GM18861 (cell line): ENCODE data around the gene KCTD1.

Experiments used
- ATAC-seq: cut with Tn5 transposase; IDR thresholded peaks from one replicate; pipeline ENCODE4 v1.9.1; 2021; ENCODE audit not compliant: unreplicated experiment

KCTD1 gene

GRCh38 chr18:26524504-26525351 is 23.6 kb downstream of the KCTD1 start:
- no peak for ATAC-seq

- ATAC-seq, result no peak
Observed at GRCh38 chr18:26524002-26524401, 24.4 kb downstream of the KCTD1 start.

DNA sequence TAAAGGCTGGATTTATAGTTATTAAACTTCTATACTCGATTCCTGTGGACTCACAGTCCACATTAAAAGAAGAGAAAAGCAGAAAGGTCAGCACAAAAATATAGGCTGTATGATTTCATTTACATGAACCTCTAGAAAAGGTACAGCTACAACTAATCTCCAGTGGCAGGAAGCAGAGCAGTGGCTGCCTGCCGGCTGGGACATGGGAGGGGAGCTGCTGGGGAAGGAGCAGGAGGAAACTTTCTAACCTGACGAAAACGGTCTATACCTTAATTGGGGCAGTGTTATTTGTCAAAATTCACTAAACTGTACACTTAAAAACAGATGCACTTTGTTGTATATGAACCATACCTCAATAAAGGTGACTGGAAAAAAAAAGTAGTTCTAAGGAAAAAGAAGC is 26.7 kb downstream of the KCTD1 start:
- no peak for ATAC-seq

GRCh38 chr18:26520974-26521373 is 27.4 kb downstream of the KCTD1 start:
- no peak for ATAC-seq

GRCh38 chr18:26519114-26519513 is 29.2 kb downstream of the KCTD1 start:
- ATAC-seq, result no peak

DNA sequence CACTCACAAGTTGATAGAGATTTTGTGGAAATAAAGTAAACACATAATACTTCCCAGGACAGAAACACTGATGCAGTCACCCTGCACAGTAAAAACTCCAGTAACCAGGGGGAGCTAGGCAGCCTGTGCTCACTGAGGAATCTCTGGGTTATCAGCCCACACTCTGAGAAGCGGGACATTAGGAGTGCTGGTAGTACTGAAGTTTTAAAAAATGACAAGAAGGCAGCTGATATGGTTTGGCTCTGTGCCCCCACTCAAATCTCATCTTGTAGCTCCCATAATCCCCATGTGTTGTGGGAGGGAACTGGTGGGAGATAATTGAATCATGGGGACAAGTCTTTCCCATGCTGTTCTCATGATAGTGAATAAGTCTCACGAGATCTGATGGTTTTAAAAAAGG is 31.4 kb downstream of the KCTD1 start:
- ATAC-seq, result no peak

DNA sequence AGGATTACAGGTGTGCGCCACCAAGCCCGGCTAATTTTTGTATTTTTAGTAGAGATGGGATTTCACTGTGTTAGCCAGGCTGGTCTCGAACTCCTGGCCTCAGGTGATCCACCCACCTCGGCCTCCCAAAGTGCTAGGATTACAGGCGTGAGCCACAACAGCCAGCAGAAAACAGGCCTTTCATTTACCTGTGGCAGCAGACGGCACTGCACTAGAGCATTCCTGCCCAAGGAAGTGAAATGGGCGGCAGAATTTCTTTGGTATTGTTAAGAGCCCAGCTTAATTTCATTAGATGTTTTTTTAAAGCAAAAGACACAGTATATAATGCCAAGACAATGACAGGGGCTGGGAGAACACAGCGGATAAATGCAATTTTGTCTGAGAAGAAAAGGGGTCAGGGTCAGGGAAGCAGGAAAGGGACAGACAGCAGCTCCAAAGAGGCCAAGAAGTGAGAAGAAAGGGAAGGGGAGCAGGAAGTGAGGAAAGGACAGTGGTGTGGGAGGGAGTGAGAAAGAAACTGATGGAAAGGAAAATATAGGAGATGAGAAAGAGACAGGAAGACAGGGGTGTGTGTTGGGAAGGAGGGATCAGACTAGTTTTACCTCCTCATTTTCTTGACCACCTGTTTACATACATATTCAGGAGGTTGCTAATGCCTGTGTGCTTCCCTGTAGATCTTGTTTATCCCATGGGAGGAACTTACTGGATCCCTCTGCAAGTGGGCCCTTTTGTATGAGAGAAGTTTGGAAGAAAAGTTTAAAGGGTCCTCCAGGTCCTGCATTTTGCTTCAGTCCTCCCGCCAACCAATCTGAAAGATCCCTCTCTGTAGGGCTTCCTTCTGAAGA is 32.5 kb downstream of the KCTD1 start:
- ATAC-seq, result no peak

DNA sequence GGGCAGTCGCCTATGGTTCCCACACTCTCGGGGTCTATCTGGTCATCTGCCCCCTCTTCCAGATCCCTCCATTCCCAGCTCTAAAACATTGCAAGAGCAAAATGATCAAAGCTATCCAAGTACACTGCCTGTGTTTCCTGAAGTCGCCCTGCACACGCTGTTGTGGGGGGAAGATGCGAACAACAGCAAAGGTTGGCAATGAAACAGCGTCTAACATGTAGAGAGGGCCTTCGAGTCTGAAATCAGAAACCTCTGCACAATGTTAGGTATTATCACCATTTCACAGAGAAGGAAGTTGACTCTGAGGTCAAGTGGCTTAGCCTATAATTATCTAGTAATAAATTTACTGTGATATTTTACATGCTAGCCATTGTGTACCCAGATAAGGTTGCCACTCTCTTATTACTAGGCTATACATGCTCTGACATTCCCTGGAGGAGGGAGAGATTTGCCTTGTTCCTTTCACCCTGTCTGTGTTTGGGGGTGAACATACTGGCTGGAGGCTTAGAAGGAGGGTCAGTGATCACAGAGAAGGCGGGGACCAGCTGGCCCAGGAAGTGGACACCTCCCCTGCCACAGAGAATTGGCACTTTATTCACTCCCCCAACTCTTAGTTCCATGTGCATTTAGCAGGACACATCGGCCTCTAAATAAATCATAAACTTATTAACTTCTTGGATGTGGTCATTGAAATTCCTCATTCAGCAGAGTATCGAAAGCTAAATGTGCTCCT is 36.8 kb downstream of the KCTD1 start:
- no peak for ATAC-seq

DNA sequence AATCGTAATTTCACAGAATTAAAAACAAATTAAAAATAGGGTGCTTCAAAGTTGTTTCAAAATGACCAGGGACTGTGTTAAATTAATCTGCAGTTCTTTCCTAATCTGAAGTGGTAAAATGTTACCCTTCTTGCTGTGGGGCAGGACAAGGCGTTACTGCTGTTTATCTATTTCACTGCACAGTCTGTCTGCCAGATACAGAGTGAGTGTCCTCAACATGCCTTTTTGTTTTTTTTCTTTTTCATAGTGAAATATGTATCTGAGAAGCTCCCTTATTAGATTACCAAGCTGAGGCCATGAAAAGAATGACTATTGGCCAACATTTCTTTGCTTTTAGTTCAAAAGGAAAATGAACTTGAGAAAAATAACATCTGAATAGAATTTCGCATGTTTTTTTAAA is 38.0 kb downstream of the KCTD1 start:
- ATAC-seq, result no peak

DNA sequence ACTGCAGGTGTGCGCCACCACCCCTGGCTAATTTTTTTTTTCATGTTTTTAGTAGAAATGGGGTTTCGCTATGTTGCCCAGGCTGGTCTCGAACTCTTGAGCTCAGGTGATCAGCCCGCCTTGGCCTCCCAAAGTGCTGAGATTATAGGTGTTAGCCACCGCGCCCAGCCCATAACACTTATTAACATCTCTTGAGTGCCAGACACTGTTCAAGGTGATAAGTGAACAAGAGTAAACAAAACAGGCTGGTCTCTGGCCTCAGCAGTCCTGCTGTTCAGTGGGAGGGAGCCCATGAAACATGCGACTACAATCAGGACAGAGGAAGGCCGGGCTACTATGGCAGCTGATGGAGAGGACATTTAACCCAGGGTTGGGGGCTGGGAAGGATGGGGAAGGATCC is 42.3 kb downstream of the KCTD1 start:
- no peak for ATAC-seq

DNA sequence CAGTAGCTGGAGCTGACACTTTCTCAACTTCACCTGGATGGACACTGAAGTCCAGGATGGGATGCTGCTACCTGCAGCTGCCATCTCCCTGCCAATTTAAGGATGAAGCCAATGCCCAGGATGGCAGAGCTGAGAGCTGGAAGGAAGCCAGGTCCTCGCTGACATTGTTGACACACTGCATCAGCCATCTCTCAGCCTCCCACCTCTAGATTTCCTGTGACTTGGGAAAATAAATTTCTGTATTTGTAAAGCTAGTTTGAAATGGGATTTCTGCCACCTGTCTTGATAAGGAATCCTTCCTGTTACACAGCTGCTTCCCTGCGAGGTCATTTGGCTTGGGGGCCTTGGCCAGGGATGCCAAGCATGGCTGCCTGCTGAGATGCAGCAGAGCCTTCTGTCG is 43.5 kb downstream of the KCTD1 start:
- no peak for ATAC-seq

DNA sequence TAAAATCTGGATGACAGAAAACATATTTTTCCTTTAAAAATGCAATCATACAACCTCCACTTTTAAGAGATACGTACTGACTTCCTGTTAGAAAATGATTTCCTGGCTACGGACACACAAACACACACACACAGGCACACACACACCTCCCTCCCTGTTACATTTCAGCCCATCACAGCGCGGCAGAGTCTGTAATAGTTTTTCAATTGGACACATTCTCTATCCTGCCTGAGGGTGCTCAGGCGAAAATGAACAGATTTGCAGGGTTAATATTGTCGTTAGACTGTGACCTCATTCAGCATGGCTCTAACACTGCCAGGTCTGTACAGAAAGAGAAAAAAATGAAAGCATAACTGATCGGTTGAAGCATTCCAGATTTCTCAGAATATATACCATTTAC is 45.0 kb downstream of the KCTD1 start:
- ATAC-seq, result no peak

GRCh38 chr18:26502823-26503222 is 45.5 kb downstream of the KCTD1 start:
- no peak for ATAC-seq

DNA sequence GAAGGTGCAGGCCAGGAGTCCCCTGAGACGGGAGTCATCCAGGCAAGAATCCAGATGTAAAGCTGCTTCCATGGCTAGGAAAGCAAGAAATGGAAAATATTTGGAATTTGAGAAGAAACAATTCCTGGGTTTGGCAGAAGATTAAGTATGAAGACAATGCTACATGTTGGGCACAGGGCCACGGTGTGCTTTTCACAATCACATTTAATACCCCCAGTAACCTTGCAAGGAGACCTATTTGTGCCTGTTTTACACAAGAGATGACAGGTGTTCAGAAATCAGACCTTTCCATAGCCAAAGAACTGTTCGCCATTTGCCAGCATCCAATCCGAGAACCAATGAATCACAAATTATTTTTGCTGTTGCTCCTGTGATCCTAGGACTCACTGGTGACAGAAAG is 50.5 kb downstream of the KCTD1 start:
- ATAC-seq, result no peak

- ATAC-seq, result no peak
Observed at GRCh38 chr18:26496528-26496927, 51.8 kb downstream of the KCTD1 start.

GRCh38 chr18:26495287-26495686 is 53.1 kb downstream of the KCTD1 start:
- ATAC-seq, result no peak

DNA sequence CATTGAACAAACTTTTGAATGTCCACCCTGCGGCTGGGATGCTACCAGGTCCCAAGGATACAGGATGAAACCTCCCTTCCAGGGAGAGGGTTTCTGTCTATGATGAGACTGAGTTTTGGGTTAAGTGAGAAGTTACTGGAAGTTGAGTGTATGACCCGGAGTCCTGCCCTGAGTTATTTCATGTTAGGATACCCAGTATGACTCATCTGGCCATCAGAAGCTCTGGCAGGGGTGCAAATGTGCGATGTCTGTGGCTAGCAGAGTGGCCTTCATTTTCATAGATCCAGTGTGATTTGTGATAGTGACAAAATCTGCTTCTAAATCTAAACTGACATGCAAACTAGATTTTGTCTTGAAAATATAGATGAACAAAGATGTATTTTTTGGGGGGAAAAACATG is 55.3 kb downstream of the KCTD1 start:
- no peak for ATAC-seq

- no peak for ATAC-seq
Observed at GRCh38 chr18:26491194-26491816, 57.0 kb downstream of the KCTD1 start.

DNA sequence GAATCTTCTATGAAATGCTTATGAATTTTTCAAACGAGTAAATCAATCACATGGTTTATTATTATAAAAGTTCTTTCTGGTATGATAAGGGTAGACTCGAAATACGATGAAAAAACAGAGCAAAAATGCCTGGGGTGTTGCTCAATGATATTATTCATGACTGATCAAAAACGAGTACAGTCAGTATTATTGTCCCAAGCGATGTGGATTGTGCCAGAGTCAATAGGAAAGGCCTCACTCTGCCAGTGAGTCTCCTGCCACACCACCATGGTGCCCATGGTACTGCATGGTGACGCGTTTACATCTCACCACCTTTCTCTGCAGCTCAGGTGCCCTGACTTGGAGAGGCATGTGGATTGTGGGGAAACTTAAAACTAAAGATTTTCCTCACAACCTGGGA is 58.5 kb downstream of the KCTD1 start:
- no peak for ATAC-seq

DNA sequence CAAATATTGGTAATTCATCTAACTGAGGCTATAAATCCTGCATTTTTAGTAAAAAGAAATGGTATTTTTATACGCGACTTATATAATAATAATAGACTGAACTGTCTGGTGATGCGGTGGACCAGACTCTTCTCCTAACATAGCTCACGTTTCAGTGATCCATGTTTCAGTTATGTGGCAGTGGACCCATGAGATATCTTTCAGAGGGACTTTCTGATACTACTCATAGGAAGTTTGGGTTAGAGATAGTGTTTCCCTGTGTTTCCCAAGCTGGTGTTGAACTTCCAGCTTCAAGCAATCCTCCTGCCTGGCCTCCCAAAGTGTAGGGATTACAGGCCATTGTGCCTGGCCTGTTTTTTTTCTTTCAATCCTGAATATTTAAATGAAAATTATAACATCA is 59.2 kb downstream of the KCTD1 start:
- ATAC-seq, result no peak

DNA sequence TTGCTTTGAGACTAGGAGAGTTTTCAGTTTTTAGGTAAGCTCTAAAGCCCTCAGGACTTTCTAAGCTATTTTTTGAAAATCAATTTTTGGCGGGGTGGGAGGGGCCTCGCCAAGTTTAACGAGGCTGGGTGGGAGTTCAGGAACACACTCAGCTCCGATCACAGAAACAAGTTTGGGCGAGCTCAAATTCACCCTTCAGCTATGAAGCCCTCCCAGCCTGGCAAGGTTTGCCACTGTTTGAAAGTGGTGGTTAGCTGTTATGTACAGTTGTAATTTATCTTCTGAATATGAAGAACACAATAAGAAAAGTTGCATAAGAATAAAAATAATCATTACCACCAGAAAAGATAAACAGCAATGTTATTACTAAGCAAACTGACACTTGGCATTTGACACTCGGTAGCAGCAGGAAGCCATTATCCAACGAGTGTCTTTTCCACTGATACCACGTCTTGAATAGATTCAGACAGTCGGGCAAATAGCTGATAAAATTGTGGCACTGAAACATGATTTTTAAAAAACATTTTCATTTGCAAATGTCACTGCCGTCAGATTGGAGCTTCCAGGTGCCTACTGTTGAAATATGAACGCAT is 59.8 kb downstream of the KCTD1 start:
- no peak for ATAC-seq
